C4-2B (cell line): Measurements from ENCODE around the gene SGK1.

Experiments
- H3K27ac ChIP-seq: fragments of 450-650 bp; 2 replicates; pipeline ENCODE4 v1.5.1; 2017
- ZFX ChIP-seq: fragments of 450-650 bp; IDR thresholded peaks from 2 replicates; pipeline ENCODE4 v1.6.1; 2017
- TF ChIP-seq, protein P1 (sequence below): fragments of 450-650 bp; conservative IDR thresholded peaks from 2 replicates; pipeline ENCODE4 v1.5.1; 2017; ENCODE audit warnings: mild to moderate bottlenecking

SGK1 gene

DNA sequence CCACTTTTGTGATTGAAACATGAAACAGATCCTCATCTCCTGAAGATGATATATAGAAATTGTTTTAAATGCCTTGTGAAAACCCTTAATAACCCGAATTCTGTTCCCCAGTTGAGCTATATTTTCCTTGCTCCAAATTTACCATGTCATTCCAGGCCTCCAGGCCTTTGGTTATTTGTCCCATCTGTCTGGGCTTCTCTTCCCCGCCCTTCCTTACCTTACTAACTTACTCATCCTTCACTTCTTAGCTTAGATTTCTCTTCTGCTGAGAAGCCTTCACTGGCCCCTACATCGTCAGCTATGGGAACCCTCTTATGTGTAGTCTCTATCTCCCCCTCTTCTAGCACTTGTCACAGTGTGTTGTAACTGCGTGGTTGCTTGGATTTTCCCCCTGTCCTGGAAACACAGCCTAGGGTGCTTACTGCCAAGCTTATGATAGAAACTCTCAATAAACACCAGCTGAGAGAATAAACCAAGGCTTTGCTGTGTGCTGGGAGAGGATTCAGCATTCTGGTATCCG is 68.6 kb downstream of the SGK1 start:
- no peak for TF ChIP-seq ZFX
- TF ChIP-seq, protein P1, sequence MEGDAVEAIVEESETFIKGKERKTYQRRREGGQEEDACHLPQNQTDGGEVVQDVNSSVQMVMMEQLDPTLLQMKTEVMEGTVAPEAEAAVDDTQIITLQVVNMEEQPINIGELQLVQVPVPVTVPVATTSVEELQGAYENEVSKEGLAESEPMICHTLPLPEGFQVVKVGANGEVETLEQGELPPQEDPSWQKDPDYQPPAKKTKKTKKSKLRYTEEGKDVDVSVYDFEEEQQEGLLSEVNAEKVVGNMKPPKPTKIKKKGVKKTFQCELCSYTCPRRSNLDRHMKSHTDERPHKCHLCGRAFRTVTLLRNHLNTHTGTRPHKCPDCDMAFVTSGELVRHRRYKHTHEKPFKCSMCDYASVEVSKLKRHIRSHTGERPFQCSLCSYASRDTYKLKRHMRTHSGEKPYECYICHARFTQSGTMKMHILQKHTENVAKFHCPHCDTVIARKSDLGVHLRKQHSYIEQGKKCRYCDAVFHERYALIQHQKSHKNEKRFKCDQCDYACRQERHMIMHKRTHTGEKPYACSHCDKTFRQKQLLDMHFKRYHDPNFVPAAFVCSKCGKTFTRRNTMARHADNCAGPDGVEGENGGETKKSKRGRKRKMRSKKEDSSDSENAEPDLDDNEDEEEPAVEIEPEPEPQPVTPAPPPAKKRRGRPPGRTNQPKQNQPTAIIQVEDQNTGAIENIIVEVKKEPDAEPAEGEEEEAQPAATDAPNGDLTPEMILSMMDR, result no peak
- H3K27ac ChIP-seq, result no peak overlapping the region

DNA sequence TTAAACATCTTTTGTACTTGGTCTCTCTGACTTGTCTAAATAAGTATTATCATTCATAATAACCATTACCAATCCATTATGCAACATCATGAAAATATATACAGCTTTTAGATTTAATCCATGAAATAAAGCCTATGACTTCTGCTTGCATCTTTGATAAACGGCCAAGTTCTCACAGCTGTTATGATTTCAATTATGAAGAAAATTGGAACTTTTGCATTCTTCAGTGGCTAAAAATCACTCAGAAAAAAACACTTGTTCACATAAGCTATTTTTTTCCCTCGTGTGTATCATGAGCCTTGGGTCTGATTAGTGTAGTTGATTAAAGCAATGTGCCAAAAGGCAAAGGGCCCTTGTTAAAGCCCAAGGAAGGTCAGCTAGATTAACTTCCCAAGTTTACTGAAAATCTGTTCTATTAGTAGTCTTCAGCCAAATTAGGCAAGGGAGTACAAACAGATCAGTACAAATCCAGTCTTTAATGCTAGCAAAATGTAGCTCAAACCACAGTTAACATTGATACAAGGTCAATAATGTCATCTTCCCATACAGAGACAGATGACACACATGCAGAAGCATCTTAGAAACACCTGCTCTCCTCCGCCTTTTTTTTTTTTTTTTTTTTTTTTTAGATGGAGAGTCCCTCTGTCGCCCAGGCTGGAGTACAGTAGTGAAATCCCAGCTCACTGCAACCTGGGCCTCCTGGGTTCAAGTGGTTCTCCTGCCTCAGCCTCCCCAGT is 69.9 kb downstream of the SGK1 start:
- H3K27ac ChIP-seq, result no peak overlapping the region
- no peak for TF ChIP-seq ZFX
- TF ChIP-seq, protein P1, result no peak

DNA sequence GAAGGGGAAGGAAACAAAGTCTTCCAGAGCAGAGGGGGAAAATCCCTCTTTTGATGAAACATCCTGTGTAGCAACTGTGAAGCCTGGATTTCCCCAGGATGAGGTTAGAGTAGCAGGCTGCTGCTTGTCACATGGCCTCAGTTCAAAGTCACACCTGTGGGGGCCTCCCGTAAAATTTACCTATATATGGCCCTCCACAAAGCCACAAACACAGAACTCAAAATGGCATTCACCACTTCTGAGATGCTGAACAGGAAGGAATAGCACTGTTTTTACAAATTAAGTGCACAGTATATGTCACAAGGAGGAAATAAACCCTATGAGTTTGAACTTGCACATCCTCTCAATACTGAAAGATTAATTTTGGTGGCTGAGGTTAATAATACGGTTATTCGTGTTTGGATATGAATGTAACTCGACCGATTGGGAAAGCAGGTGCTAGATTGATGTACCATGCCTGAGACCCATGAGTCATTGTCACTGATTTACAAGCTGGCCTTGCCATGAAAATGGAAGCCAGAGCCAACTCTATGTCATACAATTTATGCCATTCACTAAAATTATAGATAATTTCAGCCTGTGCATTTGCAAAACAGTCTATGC is 70.6 kb downstream of the SGK1 start:
- TF ChIP-seq ZFX, result no peak
- TF ChIP-seq, protein P1, result no peak
- H3K27ac ChIP-seq, result no peak overlapping the region

DNA sequence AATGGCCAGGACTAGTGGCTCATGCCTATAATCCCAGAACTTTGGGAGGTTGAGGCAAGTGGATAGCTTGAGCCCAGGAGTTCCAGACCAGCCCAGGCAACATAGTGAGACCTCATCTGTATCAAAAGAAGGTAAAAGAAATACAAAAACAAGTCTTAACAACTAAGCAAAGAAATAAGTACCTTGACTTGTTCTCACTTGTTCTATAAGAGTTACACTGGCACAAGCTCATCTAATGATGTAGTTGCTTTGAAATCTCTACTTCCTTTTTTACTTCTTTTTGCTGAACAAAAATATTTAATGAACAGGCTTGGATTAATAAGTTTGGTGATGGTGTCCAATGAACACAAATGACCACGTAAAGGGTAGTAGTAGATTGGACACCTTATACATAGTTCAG is 72.2 kb downstream of the SGK1 start:
- TF ChIP-seq, protein P1, result no peak
- TF ChIP-seq ZFX, result no peak
- no peak overlapping the region for H3K27ac ChIP-seq

DNA sequence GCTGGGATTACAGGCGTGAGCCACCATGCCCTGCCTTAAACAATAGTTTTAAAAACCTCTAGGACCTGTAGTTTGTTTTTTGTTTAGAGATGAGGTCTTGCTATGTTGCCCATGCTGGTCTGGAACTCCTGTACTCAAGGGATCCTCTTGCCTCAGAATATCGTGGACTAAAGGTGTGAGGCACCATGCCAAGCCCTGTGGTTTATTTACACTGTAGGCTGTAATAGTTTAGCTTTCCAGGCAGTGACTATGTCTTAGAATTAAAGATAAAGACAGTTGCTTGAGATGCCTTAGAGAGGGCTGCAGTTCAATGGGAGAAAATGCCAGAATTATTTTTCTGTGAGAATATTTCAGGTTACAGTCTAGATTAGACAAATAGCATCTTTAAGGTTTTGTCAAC is 72.9 kb downstream of the SGK1 start:
- TF ChIP-seq, protein P1, result no peak
- no peak for TF ChIP-seq ZFX
- H3K27ac ChIP-seq, result no peak overlapping the region

DNA sequence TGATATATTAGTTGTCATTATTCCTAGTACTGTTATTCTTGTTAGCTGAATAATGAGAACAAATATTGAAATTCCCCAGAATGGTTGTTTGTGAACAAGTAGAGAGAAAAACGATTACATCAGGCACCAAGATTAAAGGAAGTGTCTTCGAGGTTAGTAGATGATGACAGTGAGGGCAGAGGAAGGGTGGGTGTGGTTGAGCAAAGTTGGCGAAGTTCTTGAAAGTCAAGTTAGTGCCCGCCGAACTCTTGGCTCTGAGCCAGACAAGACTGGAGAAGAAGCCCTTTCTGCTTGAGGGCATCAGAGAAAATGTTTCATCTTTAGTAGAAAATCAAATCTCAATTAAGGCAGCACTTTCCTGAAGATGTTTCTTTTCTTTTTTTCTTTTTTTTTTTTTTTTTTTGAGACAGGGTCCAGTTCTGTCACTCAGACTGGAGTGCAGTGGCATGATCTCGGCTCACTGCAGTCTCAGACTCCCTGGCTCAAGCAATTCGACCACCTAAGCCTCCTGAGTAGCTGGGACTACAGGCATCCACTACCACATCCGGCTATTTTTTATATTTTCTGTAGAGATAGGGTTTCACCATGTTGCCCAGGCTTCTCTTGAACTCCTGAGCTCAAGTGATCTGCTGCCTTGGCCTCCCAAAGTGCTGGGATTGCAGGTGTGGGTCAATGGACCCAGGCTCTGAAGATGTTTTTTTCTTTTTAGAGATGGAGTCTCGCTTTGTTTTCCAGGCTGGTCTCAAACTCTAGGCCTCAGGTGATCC is 77.1 kb downstream of the SGK1 start:
- no peak for TF ChIP-seq ZFX
- TF ChIP-seq, protein P1, result no peak
- H3K27ac ChIP-seq, result no peak overlapping the region
